Parathyroid adenoma (tissue), 2 donors: Measurements from ENCODE around the gene PPIB.

Experiments
- H2AFZ ChIP-seq: fragments of 300-600 bp; sonication (generic); one replicate; pipeline ENCODE4 v1.7.0; 2017; ENCODE audit warnings: antibody characterized with exemption, mild to moderate bottlenecking
- H3K27ac ChIP-seq: fragments of 300-600 bp; sonication (generic); one replicate; pipeline ENCODE4 v1.7.0; 2017
- H3K27me3 ChIP-seq: fragments of 300-600 bp; sonication (generic); one replicate; pipeline ENCODE4 v1.7.0; 2017; ENCODE audit warnings: low read length; ENCODE audit not compliant: control insufficient read depth, insufficient read depth
- H3K36me3 ChIP-seq: fragments of 300-600 bp; sonication (generic); one replicate; pipeline ENCODE4 v1.7.0; 2017; ENCODE audit warnings: low read length; ENCODE audit not compliant: control insufficient read depth, insufficient read depth
- H3K4me1 ChIP-seq: fragments of 300-600 bp; sonication (generic); one replicate; pipeline ENCODE4 v1.7.0; 2017; ENCODE audit warnings: control low read depth
- H3K4me2 ChIP-seq: fragments of 300-600 bp; sonication (generic); one replicate; pipeline ENCODE4 v1.7.0; 2017; ENCODE audit warnings: low read length
- H3K4me3 ChIP-seq: fragments of 300-600 bp; sonication (generic); one replicate; pipeline ENCODE4 v1.7.0; 2017; ENCODE audit warnings: low read depth, low read length
- H3K79me2 ChIP-seq: fragments of 300-600 bp; sonication (generic); one replicate; pipeline ENCODE4 v1.7.0; 2017; ENCODE audit warnings: control low read depth
- H3K9ac ChIP-seq: fragments of 300-600 bp; sonication (generic); one replicate; pipeline ENCODE4 v1.7.0; 2017; ENCODE audit warnings: mild to moderate bottlenecking
- H3K9me3 ChIP-seq: fragments of 300-600 bp; sonication (generic); one replicate; pipeline ENCODE4 v1.7.0; 2017; ENCODE audit warnings: low read length; ENCODE audit not compliant: control insufficient read depth
- CTCF ChIP-seq: fragments of 300-600 bp; sonication (generic); IDR thresholded peaks from one replicate; pipeline ENCODE4 v1.7.0; 2017; ENCODE audit warnings: antibody characterized with exemption, mild to moderate bottlenecking
- donor health status: primary hyperparathyroidism.

PPIB gene

GRCh38 chr15:64166102-64166890 is 3.5 kb upstream of the PPIB start:
- Histone ChIP-seq H3K9ac (no peak overlapping the region), H3K4me1 (no peaks in the 10 kb centered on the region), H3K9me3 (no peaks in the 10 kb centered on the region), H3K4me3 (no peak overlapping the region), H3K4me2 (no peak overlapping the region), H3K27me3 (no peaks in the 10 kb centered on the region), H3K36me3 (no peaks in the 10 kb centered on the region), H3K79me2 (no peaks in the 10 kb centered on the region), H3K27ac (no peak overlapping the region), H2AFZ (no peak overlapping the region)
- no peak for TF ChIP-seq CTCF

GRCh38 chr15:64164436-64164835 is 1.6 kb upstream of the PPIB start:
- no peak overlapping the region for H3K27ac ChIP-seq

GRCh38 chr15:64163659-64164362 is 989 bp upstream of the PPIB start:
- H3K9me3 ChIP-seq: no peaks in the 10 kb centered on the region
- no peaks in the 10 kb centered on the region for H3K79me2 ChIP-seq
- H3K9ac ChIP-seq: no peak overlapping the region
- peak overlapping the region; percentile 67 for H3K27ac ChIP-seq
- H3K4me1 ChIP-seq: no peaks in the 10 kb centered on the region
- TF ChIP-seq CTCF: no peak
- H3K36me3 ChIP-seq: no peaks in the 10 kb centered on the region
- H3K27me3 ChIP-seq: no peaks in the 10 kb centered on the region
- peak overlapping the region; percentile 93 for H2AFZ ChIP-seq
- H3K4me3 ChIP-seq: peak overlapping the region; percentile 95
- peak overlapping the region; percentile 84 for H3K4me2 ChIP-seq

More at GRCh38 chr15:64164436-64164835, 1.6 kb upstream of the PPIB start:
- Histone ChIP-seq H3K36me3 (no peaks in the 10 kb centered on the region), H3K4me3 (no peak overlapping the region), H3K9me3 (no peaks in the 10 kb centered on the region), H3K9ac (no peak overlapping the region), H2AFZ (no peak overlapping the region), H3K27me3 (no peaks in the 10 kb centered on the region), H3K4me2 (no peak overlapping the region), H3K79me2 (no peaks in the 10 kb centered on the region), H3K4me1 (no peaks in the 10 kb centered on the region)
- TF ChIP-seq CTCF: no peak

GRCh38 chr15:64162478-64162868 is 349 bp downstream of the PPIB start:
- no peaks in the 10 kb centered on the region for H3K4me1 ChIP-seq
- H3K27ac ChIP-seq: peak overlapping the region; percentile 77
- no peaks in the 10 kb centered on the region for H3K9me3 ChIP-seq
- H3K79me2 ChIP-seq: no peaks in the 10 kb centered on the region
- H3K4me2 ChIP-seq: peak overlapping the region; percentile 86
- H3K4me3 ChIP-seq: peak overlapping the region; percentile 95
- H3K27me3 ChIP-seq: no peaks in the 10 kb centered on the region
- H2AFZ ChIP-seq: peak overlapping the region; percentile 74
- H3K36me3 ChIP-seq: no peaks in the 10 kb centered on the region
- TF ChIP-seq CTCF: no peak
- no peak overlapping the region for H3K9ac ChIP-seq
